Mucosa of gallbladder (tissue), 1 donor: ENCODE results near the gene R3HDM2. TPM values are rescaled to one million over a fixed set of nuclear protein-coding genes. Genes with fewer than 3 reads are reported as not detected.
"Not testable (repeated sequence)": the region's sequence is repeated elsewhere in the genome, so short reads cannot be mapped to it uniquely, and the experiment has no call there.

ENCODE experiments used
- DNase-seq: peaks from one replicate; pipeline ENCODE4 v3.0.0-alpha.2; 2020; ENCODE audit warnings: low spot score
- total RNA-seq: library from RNA; stranded (reverse); gene quantifications from one replicate; pipeline ENCODE4 v1.2.1, GENCODE V29; 2021
- donor health status: DM: no; HTN: no; CAD: no.

Gene R3HDM2
- total RNA-seq, 1 donor from 2014 or later = 73.5 TPM

- not testable (repeated sequence) for DNase-seq
These were observed 3.9 kb downstream of the R3HDM2 start for GRCh38 chr12:57426948-57427347.

- DNase-seq = no peak
These were observed 10.4 kb downstream of the R3HDM2 start for GRCh38 chr12:57420482-57420881.

- no peak for DNase-seq
These were observed 11.3 kb downstream of the R3HDM2 start for GRCh38 chr12:57419495-57419894.

GRCh38 chr12:57418255-57418654, 12.6 kb downstream of the R3HDM2 start:
- DNase-seq = no peak

- no peak for DNase-seq
These were observed 14.5 kb downstream of the R3HDM2 start for GRCh38 chr12:57416039-57416996.

- no peak for DNase-seq
These were observed 15.8 kb downstream of the R3HDM2 start for GRCh38 chr12:57415088-57415487.

- DNase-seq = not testable (repeated sequence)
These were observed 16.7 kb downstream of the R3HDM2 start for GRCh38 chr12:57414160-57414559.

GRCh38 chr12:57410534-57410933, 20.3 kb downstream of the R3HDM2 start:
- DNase-seq = no peak

GRCh38 chr12:57404966-57405640, 25.7 kb downstream of the R3HDM2 start:
- no peak for DNase-seq

GRCh38 chr12:57402156-57402555, 28.7 kb downstream of the R3HDM2 start:
- DNase-seq = not testable (repeated sequence)

- DNase-seq = no peak
These were observed 29.7 kb downstream of the R3HDM2 start for GRCh38 chr12:57401165-57401564.

- DNase-seq = not testable (repeated sequence)
These were observed 31.0 kb downstream of the R3HDM2 start for GRCh38 chr12:57399718-57400463.

- no peak for DNase-seq
These were observed 33.4 kb downstream of the R3HDM2 start for GRCh38 chr12:57397441-57397840.

- DNase-seq = no peak
These were observed 35.7 kb downstream of the R3HDM2 start for GRCh38 chr12:57395121-57395520.

- DNase-seq = no peak
These were observed 40.7 kb downstream of the R3HDM2 start for GRCh38 chr12:57390174-57390573.

GRCh38 chr12:57389033-57389432, 41.8 kb downstream of the R3HDM2 start:
- DNase-seq = no peak

GRCh38 chr12:57388425-57388824, 42.4 kb downstream of the R3HDM2 start:
- no peak for DNase-seq

GRCh38 chr12:57386187-57386720, 44.6 kb downstream of the R3HDM2 start:
- no peak for DNase-seq

GRCh38 chr12:57385586-57385985, 45.3 kb downstream of the R3HDM2 start:
- no peak for DNase-seq

- DNase-seq = no peak
These were observed 46.4 kb downstream of the R3HDM2 start for GRCh38 chr12:57384478-57384877.

GRCh38 chr12:57381693-57382220, 49.1 kb downstream of the R3HDM2 start:
- no peak for DNase-seq

- DNase-seq = no peak
These were observed 50.5 kb downstream of the R3HDM2 start for GRCh38 chr12:57380300-57380699.
